Measurements from ENCODE around the gene ZBTB48.

DNA sequence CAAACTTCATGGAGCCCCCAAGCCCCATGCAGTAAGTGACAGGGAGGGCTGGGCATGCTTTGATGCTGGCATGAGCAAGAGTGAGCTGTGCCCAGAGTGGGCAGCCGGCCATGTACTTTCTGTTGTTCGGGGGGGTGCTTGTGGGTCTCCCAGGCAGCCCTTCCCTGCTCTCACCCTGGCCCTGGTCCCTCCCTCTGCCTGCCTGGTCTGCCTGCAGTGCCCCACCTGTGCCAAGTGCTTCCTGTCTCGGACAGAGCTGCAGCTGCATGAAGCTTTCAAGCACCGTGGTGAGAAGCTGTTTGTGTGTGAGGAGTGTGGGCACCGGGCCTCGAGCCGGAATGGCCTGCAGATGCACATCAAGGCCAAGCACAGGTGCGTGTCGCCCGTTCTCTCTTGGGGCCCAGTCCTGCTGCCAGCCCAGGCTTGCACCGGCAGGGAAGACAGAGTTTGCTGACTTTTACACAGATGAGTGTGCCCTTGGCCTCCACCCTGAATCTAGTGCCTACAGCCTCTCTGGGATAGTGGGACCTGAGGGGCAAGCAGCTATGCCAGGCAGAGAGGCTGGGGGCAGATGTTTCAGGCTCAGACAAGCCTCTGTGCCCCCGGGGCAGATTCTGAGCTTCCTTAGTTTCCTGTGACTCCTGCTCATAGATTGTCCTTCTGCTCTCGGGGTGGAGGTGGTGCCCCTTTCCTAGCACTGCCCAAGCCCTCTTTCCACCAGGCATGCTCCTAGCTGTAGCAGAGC is 7.6 kb downstream of the ZBTB48 start:
- TF ChIP-seq, protein P1, sequence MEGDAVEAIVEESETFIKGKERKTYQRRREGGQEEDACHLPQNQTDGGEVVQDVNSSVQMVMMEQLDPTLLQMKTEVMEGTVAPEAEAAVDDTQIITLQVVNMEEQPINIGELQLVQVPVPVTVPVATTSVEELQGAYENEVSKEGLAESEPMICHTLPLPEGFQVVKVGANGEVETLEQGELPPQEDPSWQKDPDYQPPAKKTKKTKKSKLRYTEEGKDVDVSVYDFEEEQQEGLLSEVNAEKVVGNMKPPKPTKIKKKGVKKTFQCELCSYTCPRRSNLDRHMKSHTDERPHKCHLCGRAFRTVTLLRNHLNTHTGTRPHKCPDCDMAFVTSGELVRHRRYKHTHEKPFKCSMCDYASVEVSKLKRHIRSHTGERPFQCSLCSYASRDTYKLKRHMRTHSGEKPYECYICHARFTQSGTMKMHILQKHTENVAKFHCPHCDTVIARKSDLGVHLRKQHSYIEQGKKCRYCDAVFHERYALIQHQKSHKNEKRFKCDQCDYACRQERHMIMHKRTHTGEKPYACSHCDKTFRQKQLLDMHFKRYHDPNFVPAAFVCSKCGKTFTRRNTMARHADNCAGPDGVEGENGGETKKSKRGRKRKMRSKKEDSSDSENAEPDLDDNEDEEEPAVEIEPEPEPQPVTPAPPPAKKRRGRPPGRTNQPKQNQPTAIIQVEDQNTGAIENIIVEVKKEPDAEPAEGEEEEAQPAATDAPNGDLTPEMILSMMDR (IDR thresholded peaks at IDR 0.05; ENCODE audit: insufficient read depth, low read depth, low read length) = no peak
- no peak for TF ChIP-seq EZH2 (IDR thresholded peaks at IDR 0.05; ENCODE audit: insufficient read depth, low read length)

Measured in astrocyte (in vitro differentiated cells and primary cell).